ENCODE measurements around the gene LY6G5B. TPM values are rescaled to one million over a fixed set of nuclear protein-coding genes. Genes with fewer than 3 reads are reported as not detected.

The LY6G5B gene
- total RNA-seq, 6 experiments from 2014 or later: 0.98 to 5.7 (median 2.6) TPM

GRCh38 chr6:31717499-31718222 lies 47.9 kb downstream of the LY6G5B start:
- no peak for DNase-seq
- no peaks in the 10 kb centered on the region for H3K27me3 ChIP-seq
- TF ChIP-seq CTCF (IDR thresholded peaks at IDR 0.05) (peak in 2 of 4 donors; percentile 7 to 9), POLR2A (IDR thresholded peaks at IDR 0.05) (no peak)
- ATAC-seq: peak; percentile 6 to 58 (median 36)
- no peak overlapping the region for H3K27ac ChIP-seq
- H3K4me1 ChIP-seq: no peaks in the 10 kb centered on the region
- no peaks in the 10 kb centered on the region for H3K9me3 ChIP-seq
- no peak overlapping the region for H3K4me3 ChIP-seq
- H3K36me3 ChIP-seq: no peaks in the 10 kb centered on the region
- WGBS (ENCODE audit: insufficient coverage, low coverage, low lambda C conversion rate, missing lambda C conversion rate): 70% methylated on average over 7 of the region's 10 CpGs
- intact Hi-C loops (cut with DNase I): loop anchor here in 1 of 2 donors (10.0 kb wide), 1 partner anchor 47 kb away; the partner anchor contains the start of gene SAPCD1

GRCh38 chr6:31718265-31718664 lies 48.5 kb downstream of the LY6G5B start:
- intact Hi-C loops (cut with DNase I): loop anchor here in 1 of 2 donors (10.0 kb wide), 1 partner anchor 47 kb away; the partner anchor contains the start of gene SAPCD1
- no peaks in the 10 kb centered on the region for H3K27me3 ChIP-seq
- no peaks in the 10 kb centered on the region for H3K9me3 ChIP-seq
- DNase-seq (no peak), ATAC-seq (no peak)
- no peaks in the 10 kb centered on the region for H3K36me3 ChIP-seq
- no peaks in the 10 kb centered on the region for H3K4me1 ChIP-seq
- TF ChIP-seq POLR2A (IDR thresholded peaks at IDR 0.05): no peak
- TF ChIP-seq CTCF (IDR thresholded peaks at IDR 0.05): no peak
- WGBS (ENCODE audit: insufficient coverage, low coverage, low lambda C conversion rate, missing lambda C conversion rate): no CpG with 5 or more reads among the region's 1 CpG
- H3K4me3 ChIP-seq: no peak overlapping the region
- H3K27ac ChIP-seq: no peak overlapping the region

GRCh38 chr6:31719001-31719400 lies 49.2 kb downstream of the LY6G5B start:
- peak in 1 of 4 donors; percentile 12 for ATAC-seq
- Histone ChIP-seq H3K27me3 (no peaks in the 10 kb centered on the region), H3K4me1 (no peaks in the 10 kb centered on the region), H3K9me3 (no peaks in the 10 kb centered on the region), H3K27ac (no peak overlapping the region), H3K4me3 (no peak overlapping the region), H3K36me3 (no peaks in the 10 kb centered on the region)
- TF ChIP-seq CTCF (IDR thresholded peaks at IDR 0.05) (no peak), POLR2A (IDR thresholded peaks at IDR 0.05) (no peak)
- intact Hi-C loops (cut with DNase I): loop anchor here in 1 of 2 donors (10.0 kb wide), 1 partner anchor 46 kb away; the partner anchor contains the start of gene SAPCD1
- DNase-seq: no peak
- 90% methylated on average over 1 of the region's 6 CpGs for WGBS (ENCODE audit: insufficient coverage, low coverage, low lambda C conversion rate, missing lambda C conversion rate)

- ATAC-seq: no peak
Observed at GRCh38 chr6:31720196-31720770, 50.5 kb downstream of the LY6G5B start.

More at GRCh38 chr6:31720196-31720770, 50.5 kb downstream of the LY6G5B start:
- Histone ChIP-seq H3K4me1 (no peaks in the 10 kb centered on the region), H3K27ac (no peak overlapping the region), H3K27me3 (no peaks in the 10 kb centered on the region), H3K9me3 (no peaks in the 10 kb centered on the region), H3K4me3 (no peak overlapping the region), H3K36me3 (no peaks in the 10 kb centered on the region)
- no peak for DNase-seq
- 84% methylated on average over 5 of the region's 5 CpGs for WGBS (ENCODE audit: insufficient coverage, low coverage, low lambda C conversion rate, missing lambda C conversion rate)
- TF ChIP-seq POLR2A (IDR thresholded peaks at IDR 0.05) (no peak), CTCF (IDR thresholded peaks at IDR 0.05) (no peak)
- intact Hi-C loops (cut with DNase I): no loop called here

Data from right lobe of liver (tissue), 6 donors.